PFSK-1 (cell line): Measurements from ENCODE around the gene HIGD2A.

Experiments
- FOXP2 ChIP-seq: optimal IDR thresholded peaks from 2 replicates; pipeline ENCODE3; 2011; ENCODE audit warnings: borderline replicate concordance, control low read depth, inconsistent platforms; ENCODE audit not compliant: insufficient read depth; ENCODE audit errors: extremely low read length, extremely low read depth
- POLR2AphosphoS5 ChIP-seq: IDR thresholded peaks from 2 replicates; pipeline ENCODE4 v1.6.1; 2012; ENCODE audit warnings: low read depth, mild to moderate bottlenecking, control low read depth, low read length, moderate library complexity
- REST ChIP-seq, 2 experiments: IDR thresholded peaks; 2 replicates each; pipeline versions ENCODE4 v1.6.1 to v1.8.0; 2011 to 2012; ENCODE audit warnings: low read depth in 2 of 2, low read length in 2 of 2, control low read depth in 1 of 2, inconsistent platforms in 1 of 2, mild to moderate bottlenecking in 1 of 2, moderate library complexity in 1 of 2; ENCODE audit not compliant: insufficient read depth in 1 of 2
- SIN3A ChIP-seq: IDR thresholded peaks from 2 replicates; pipeline ENCODE4 v1.6.1; 2012; ENCODE audit warnings: mild to moderate bottlenecking, low read length, moderate library complexity, borderline replicate concordance; ENCODE audit not compliant: insufficient read depth
- TAF1 ChIP-seq: IDR thresholded peaks from 2 replicates; pipeline ENCODE4 v1.6.1; 2012; ENCODE audit warnings: low read length, control low read depth, borderline replicate concordance; ENCODE audit not compliant: insufficient read depth

The HIGD2A gene

GRCh38 chr5:176371621-176372539 lies 16.7 kb upstream of the HIGD2A start:
- no peak for TF ChIP-seq FOXP2
- no peak for TF ChIP-seq POLR2AphosphoS5
- no peak for TF ChIP-seq REST (IDR thresholded peaks at IDR 0.05; ENCODE audit: insufficient read depth in 1 of 2, low read depth in 2 of 2, low read length in 2 of 2)
- TF ChIP-seq SIN3A = no peak
- no peak for TF ChIP-seq TAF1

DNA sequence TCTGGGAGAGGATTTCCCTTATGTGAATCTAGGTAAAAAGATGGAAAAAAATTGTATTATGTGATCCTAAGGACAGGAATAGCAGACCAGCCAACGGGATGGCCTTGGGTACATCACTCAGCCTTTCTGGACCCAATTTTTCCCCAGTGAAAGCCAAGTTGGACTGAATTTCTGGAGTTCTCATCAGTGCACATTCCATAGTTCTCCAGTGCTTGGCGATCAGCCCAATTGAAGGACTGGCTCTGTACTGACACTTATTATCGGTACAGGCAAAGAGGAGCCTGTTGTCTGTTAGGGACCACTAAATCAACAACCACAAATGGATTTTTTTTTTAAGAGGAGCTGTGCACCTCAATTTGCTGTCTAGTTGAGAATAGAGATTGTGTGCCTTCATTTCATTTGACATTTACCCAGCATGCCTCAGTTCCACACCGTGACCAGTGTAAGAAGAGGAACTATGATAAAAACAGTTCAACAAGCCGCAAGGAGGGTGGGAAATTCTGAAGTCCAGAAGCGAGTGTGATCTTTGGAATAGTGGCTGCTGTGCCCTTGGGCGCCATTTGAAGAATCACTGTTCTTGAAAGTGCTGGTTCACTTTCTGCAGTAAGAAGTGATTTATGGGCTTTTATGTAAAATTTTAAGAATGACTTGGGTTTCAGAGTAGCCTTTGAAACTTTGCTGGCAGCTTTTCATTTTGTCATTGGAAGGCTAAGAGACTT lies 15.3 kb upstream of the HIGD2A start:
- TF ChIP-seq SIN3A = no peak
- TF ChIP-seq FOXP2 = no peak
- TF ChIP-seq REST (IDR thresholded peaks at IDR 0.05; ENCODE audit: insufficient read depth in 1 of 2, low read depth in 2 of 2, low read length in 2 of 2) = no peak
- TF ChIP-seq POLR2AphosphoS5 = no peak
- no peak for TF ChIP-seq TAF1

- no peak for TF ChIP-seq SIN3A
- TF ChIP-seq REST (IDR thresholded peaks at IDR 0.05; ENCODE audit: insufficient read depth in 1 of 2, low read depth in 2 of 2, low read length in 2 of 2) = no peak
- TF ChIP-seq POLR2AphosphoS5 = no peak
- no peak for TF ChIP-seq FOXP2
- no peak for TF ChIP-seq TAF1
Measured at GRCh38 chr5:176379881-176380280, 8.7 kb upstream of the HIGD2A start.

DNA sequence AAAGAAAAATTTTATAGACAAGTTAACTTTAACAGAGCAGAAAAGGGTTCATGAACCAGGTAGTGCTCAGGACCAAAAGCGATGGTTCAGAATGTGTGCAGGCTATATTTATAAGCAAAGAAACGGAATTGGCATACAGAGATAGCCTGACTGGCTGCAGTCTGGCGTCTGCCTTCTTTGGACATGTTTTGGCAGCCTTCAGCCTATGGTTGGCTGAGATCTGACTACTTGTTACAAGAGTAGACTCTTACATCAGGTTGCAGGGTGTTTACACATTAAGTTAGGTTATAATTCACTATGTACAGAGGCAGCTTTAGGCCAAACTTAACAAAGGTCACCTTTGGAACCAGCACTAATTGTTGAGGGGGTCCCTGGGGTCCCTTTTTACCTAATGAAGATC lies 7.1 kb upstream of the HIGD2A start:
- no peak for TF ChIP-seq REST (IDR thresholded peaks at IDR 0.05; ENCODE audit: insufficient read depth in 1 of 2, low read depth in 2 of 2, low read length in 2 of 2)
